ENCODE data around the gene GPC3. TPM values are rescaled to one million over a fixed set of nuclear protein-coding genes. Genes with fewer than 3 reads are reported as not detected.

Gene GPC3
- total RNA-seq, 1 experiment from 2014 or later, result 0.24 TPM

- Histone ChIP-seq H3K27ac (ENCODE audit: low read depth, low read length, poor library complexity, severe bottlenecking) (no peak overlapping the region), H3K4me1 (ENCODE audit: insufficient read depth, low read length, poor library complexity, severe bottlenecking) (no peaks in the 10 kb centered on the region), H3K9me3 (ENCODE audit: low read depth, low read length, poor library complexity, severe bottlenecking) (no peaks in the 10 kb centered on the region), H3K4me3 (ENCODE audit: low read depth, low read length, poor library complexity, severe bottlenecking) (no peak overlapping the region), H3K27me3 (replicated peaks; ENCODE audit: insufficient read depth, low read depth, low read length, poor library complexity) (peaks cover 5% of the 10 kb centered on the region), H3K36me3 (ENCODE audit: insufficient read depth, low read length, poor library complexity, severe bottlenecking) (no peaks in the 10 kb centered on the region)
- TF ChIP-seq EZH2 (IDR thresholded peaks at IDR 0.05; ENCODE audit: borderline replicate concordance, low read depth, low read length, poor library complexity, severe bottlenecking) (no peak), CTCF (conservative IDR thresholded peaks at IDR 0.05; ENCODE audit: low read depth, low read length) (no peak)
- intact Hi-C loops (cut with micrococcal nuclease; ENCODE audit: unreplicated experiment), result no loop called here
- CTCF ChIA-PET, result no interaction called here
- POLR2A ChIA-PET (ENCODE audit: low non-redundant PET), result no interaction called here
- no TSS peak for BruUV-seq (replicated peaks)
- no peak for DNase-seq (ENCODE audit: low spot score)
Measured at GRCh38 chrX:133988010-133988409, 2.6 kb upstream of the GPC3 start.

- POLR2A ChIA-PET (ENCODE audit: low non-redundant PET), result no interaction called here
- Histone ChIP-seq H3K27ac (ENCODE audit: low read depth, low read length, poor library complexity, severe bottlenecking) (no peak overlapping the region), H3K9me3 (ENCODE audit: low read depth, low read length, poor library complexity, severe bottlenecking) (no peaks in the 10 kb centered on the region), H3K4me1 (ENCODE audit: insufficient read depth, low read length, poor library complexity, severe bottlenecking) (no peaks in the 10 kb centered on the region), H3K4me3 (ENCODE audit: low read depth, low read length, poor library complexity, severe bottlenecking) (no peak overlapping the region), H3K27me3 (replicated peaks; ENCODE audit: insufficient read depth, low read depth, low read length, poor library complexity) (no peaks in the 10 kb centered on the region), H3K36me3 (ENCODE audit: insufficient read depth, low read length, poor library complexity, severe bottlenecking) (no peaks in the 10 kb centered on the region)
- intact Hi-C loops (cut with micrococcal nuclease; ENCODE audit: unreplicated experiment), result no loop called here
- no peak for TF ChIP-seq EZH2 (IDR thresholded peaks at IDR 0.05; ENCODE audit: borderline replicate concordance, low read depth, low read length, poor library complexity, severe bottlenecking)
- no peak for TF ChIP-seq CTCF (conservative IDR thresholded peaks at IDR 0.05; ENCODE audit: low read depth, low read length)
- no peak for DNase-seq (ENCODE audit: low spot score)
- CTCF ChIA-PET, result no interaction called here
- no TSS peak for BruUV-seq (replicated peaks)
Measured at GRCh38 chrX:133987188-133987587, 1.8 kb upstream of the GPC3 start.

- H3K4me3 ChIP-seq (ENCODE audit: low read depth, low read length, poor library complexity, severe bottlenecking), result peak overlapping the region; percentile 24
- POLR2A ChIA-PET (ENCODE audit: low non-redundant PET), result no interaction called here
- intact Hi-C loops (cut with micrococcal nuclease; ENCODE audit: unreplicated experiment), result no loop called here
Measured at GRCh38 chrX:133985967-133986683, 731 bp upstream of the GPC3 start.

More at GRCh38 chrX:133985967-133986683, 731 bp upstream of the GPC3 start:
- DNase-seq (ENCODE audit: low spot score), result no peak
- Histone ChIP-seq H3K9me3 (ENCODE audit: low read depth, low read length, poor library complexity, severe bottlenecking) (no peaks in the 10 kb centered on the region), H3K36me3 (ENCODE audit: insufficient read depth, low read length, poor library complexity, severe bottlenecking) (no peaks in the 10 kb centered on the region), H3K4me1 (ENCODE audit: insufficient read depth, low read length, poor library complexity, severe bottlenecking) (no peaks in the 10 kb centered on the region), H3K27ac (ENCODE audit: low read depth, low read length, poor library complexity, severe bottlenecking) (no peak overlapping the region), H3K27me3 (replicated peaks; ENCODE audit: insufficient read depth, low read depth, low read length, poor library complexity) (peaks cover 4% of the 10 kb centered on the region)
- no peak for TF ChIP-seq EZH2 (IDR thresholded peaks at IDR 0.05; ENCODE audit: borderline replicate concordance, low read depth, low read length, poor library complexity, severe bottlenecking)
- no peak for TF ChIP-seq CTCF (conservative IDR thresholded peaks at IDR 0.05; ENCODE audit: low read depth, low read length)
- CTCF ChIA-PET, result no interaction called here
- no TSS peak for BruUV-seq (replicated peaks)
